GM23248 (cell line): Measurements from ENCODE around the gene TRMT44. TPM values are rescaled to one million over a fixed set of nuclear protein-coding genes. Genes with fewer than 3 reads are reported as not detected.
"Not testable (repeated sequence)": the region's sequence is repeated elsewhere in the genome, so short reads cannot be mapped to it uniquely, and the experiment has no call there.

Experiments
- DNase-seq: peaks from one replicate; pipeline ENCODE4 v3.0.0-alpha.2; 2015
- H2AFZ ChIP-seq: fragments of 200-600 bp; sonication (generic); 2 replicates; pipeline ENCODE4 v1.6.1; 2016; ENCODE audit warnings: antibody characterized with exemption
- H3F3A ChIP-seq: fragments of 200-600 bp; sonication (generic); 2 replicates; pipeline ENCODE4 v1.6.1; 2016; ENCODE audit warnings: mild to moderate bottlenecking, antibody characterized with exemption, mixed run types; ENCODE audit not compliant: insufficient read depth
- H3K27ac ChIP-seq: fragments of 200-600 bp; sonication (generic); 2 replicates; pipeline ENCODE4 v1.5.1; 2016; ENCODE audit warnings: mild to moderate bottlenecking
- H3K27me3 ChIP-seq: fragments of 200-600 bp; sonication (generic); replicated peaks from 2 replicates; pipeline ENCODE4 v1.6.1; 2016; ENCODE audit warnings: mild to moderate bottlenecking; ENCODE audit not compliant: insufficient read depth
- H3K36me3 ChIP-seq: fragments of 200-600 bp; sonication (generic); 2 replicates; pipeline ENCODE4 v1.6.1; 2016; ENCODE audit warnings: low read depth, mild to moderate bottlenecking
- H3K4me1 ChIP-seq: fragments of 200-600 bp; sonication (generic); 2 replicates; pipeline ENCODE4 v1.6.1; 2016; ENCODE audit warnings: mild to moderate bottlenecking; ENCODE audit not compliant: insufficient read depth
- H3K4me2 ChIP-seq: fragments of 200-600 bp; sonication (generic); one replicate; pipeline ENCODE4 v1.6.1; 2016; ENCODE audit warnings: mild to moderate bottlenecking; ENCODE audit not compliant: unreplicated experiment
- H3K4me3 ChIP-seq: fragments of 200-600 bp; sonication (generic); 2 replicates; pipeline ENCODE4 v1.5.1; 2016; ENCODE audit warnings: mild to moderate bottlenecking
- H3K79me2 ChIP-seq: fragments of 200-600 bp; sonication (generic); 2 replicates; pipeline ENCODE4 v1.6.1; 2016; ENCODE audit warnings: mild to moderate bottlenecking; ENCODE audit not compliant: insufficient read depth
- H3K9ac ChIP-seq: fragments of 200-600 bp; sonication (generic); 2 replicates; pipeline ENCODE4 v1.6.1; 2016; ENCODE audit warnings: mild to moderate bottlenecking
- H3K9me2 ChIP-seq: fragments of 200-600 bp; sonication (generic); 2 replicates; pipeline ENCODE4 v1.6.1; 2016; ENCODE audit warnings: mixed run types, mild to moderate bottlenecking, moderate library complexity; ENCODE audit not compliant: insufficient read depth
- H3K9me3 ChIP-seq: fragments of 200-600 bp; sonication (generic); one replicate; pipeline ENCODE4 v1.6.1; 2017; ENCODE audit warnings: low read depth
- H4K20me1 ChIP-seq: fragments of 200-600 bp; sonication (generic); 2 replicates; pipeline ENCODE4 v1.6.0; 2016; ENCODE audit not compliant: insufficient read depth
- EZH2 ChIP-seq: fragments of 200-600 bp; sonication (generic); IDR thresholded peaks from 2 replicates; pipeline ENCODE4 v1.6.1; 2018; ENCODE audit warnings: antibody characterized with exemption, mild to moderate bottlenecking; ENCODE audit not compliant: insufficient read depth, poor library complexity, severe bottlenecking
- EZH2phosphoT487 ChIP-seq: fragments of 200-600 bp; sonication (generic); IDR thresholded peaks from 2 replicates; pipeline ENCODE4 v1.6.1; 2018; ENCODE audit warnings: antibody characterized with exemption, moderate library complexity, mild to moderate bottlenecking, low read depth; ENCODE audit not compliant: insufficient read depth
- WGBS, 2 experiments: methylation state at CpG; one replicate each; pipeline ENCODE4 v1.1.6; 2015 to 2017; ENCODE audit warnings: low lambda C conversion rate in 2 of 2, low coverage in 1 of 2; ENCODE audit errors: missing lambda C conversion rate in 2 of 2; 5-methylcytosine and 5-hydroxymethylcytosine counted together
- in situ Hi-C: fragments of 300-500 bp; cut with MboI; formaldehyde crosslinking; loops from 2 replicates; pipeline ENCODE4 v1.15.0; 2020
- polyA plus RNA-seq: library from polyadenylated mRNA; unstranded; fragments of >200 nt; fragmentation: Nextera tagmentation; extraction: Ambion mirVana; gene quantifications from 2 replicates; pipeline ENCODE4 v1.2.1, GENCODE V29; 2016
- total RNA-seq: library from RNA; depleted of rRNA; stranded (reverse); fragments of >200 nt; shearing (Covaris generic); gene quantifications from 2 replicates; pipeline ENCODE4 v1.2.3, GENCODE V29; 2014

Gene TRMT44
- total and polyA plus RNA-seq, 2 experiments from 2014 or later: 4.1 to 12.0 TPM

GRCh38 chr4:8403976-8404375 lies 36.6 kb upstream of the TRMT44 start:
- Histone ChIP-seq H3K27ac (no peak overlapping the region), H3K4me3 (no peak overlapping the region), H3F3A (no peaks in the 10 kb centered on the region), H3K9me3 (no peaks in the 10 kb centered on the region), H3K4me1 (no peaks in the 10 kb centered on the region), H2AFZ (no peak overlapping the region), H3K36me3 (0 out of 2 replicates have a peak, but pooled peaks cover 5% of the 10 kb centered on the region), H3K9ac (no peak overlapping the region), H4K20me1 (no peaks in the 10 kb centered on the region), H3K27me3 (no peaks in the 10 kb centered on the region), H3K79me2 (no peaks in the 10 kb centered on the region), H3K9me2 (no peaks in the 10 kb centered on the region), H3K4me2 (no peak overlapping the region)
- WGBS, 2 experiments: 87 to 89% methylated on average over 13 of the region's 13 CpGs
- TF ChIP-seq EZH2 (no peak), EZH2phosphoT487 (no peak)
- in situ Hi-C loops: loop anchor here (5.0 kb wide), 1 partner anchor 157 kb away; no protein-coding TSS in a partner anchor
- DNase-seq: no peak

GRCh38 chr4:8404791-8405515 lies 35.6 kb upstream of the TRMT44 start:
- in situ Hi-C loops: loop anchor here (5.0 kb wide), 1 partner anchor 158 kb away; no protein-coding TSS in a partner anchor
- 0 out of 2 replicates have a peak, but pooled peaks cover under 1% of the 10 kb centered on the region for H3F3A ChIP-seq

GRCh38 chr4:8405516-8405875 lies 35.1 kb upstream of the TRMT44 start:
- Histone ChIP-seq H3K79me2 (no peaks in the 10 kb centered on the region), H3K4me1 (peaks cover 6% of the 10 kb centered on the region; the same call in 1 of the 2 replicates), H3K4me3 (no peak overlapping the region), H3K36me3 (0 out of 2 replicates have a peak, but pooled peaks cover 5% of the 10 kb centered on the region), H3K27ac (no peak overlapping the region), H3F3A (peaks cover 5% of the 10 kb centered on the region; the same call in 1 of the 2 replicates), H3K9me3 (no peaks in the 10 kb centered on the region), H3K9me2 (no peaks in the 10 kb centered on the region), H2AFZ (no peak overlapping the region), H3K9ac (no peak overlapping the region), H3K4me2 (no peak overlapping the region), H3K27me3 (no peaks in the 10 kb centered on the region), H4K20me1 (no peaks in the 10 kb centered on the region)
- no peak for DNase-seq
- WGBS, 2 experiments: 73 to 79% methylated on average over 9 of the region's 9 CpGs
- no peak for TF ChIP-seq EZH2phosphoT487
- TF ChIP-seq EZH2: no peak
- in situ Hi-C loops: no loop called here

More at GRCh38 chr4:8404791-8405515, 35.6 kb upstream of the TRMT44 start:
- DNase-seq: no peak
- Histone ChIP-seq H3K4me1 (0 out of 2 replicates have a peak, but pooled peaks cover under 1% of the 10 kb centered on the region), H3K9ac (no peak overlapping the region), H3K36me3 (0 out of 2 replicates have a peak, but pooled peaks cover 5% of the 10 kb centered on the region), H3K4me2 (no peak overlapping the region), H2AFZ (no peak overlapping the region), H3K4me3 (no peak overlapping the region), H3K9me2 (no peaks in the 10 kb centered on the region), H4K20me1 (no peaks in the 10 kb centered on the region), H3K79me2 (no peaks in the 10 kb centered on the region), H3K9me3 (no peaks in the 10 kb centered on the region), H3K27me3 (no peaks in the 10 kb centered on the region), H3K27ac (no peak overlapping the region)
- WGBS, 2 experiments: 71 to 75% methylated on average over 14 of the region's 14 CpGs
- no peak for TF ChIP-seq EZH2
- no peak for TF ChIP-seq EZH2phosphoT487

- H3K4me3 ChIP-seq, H3K27ac ChIP-seq, H4K20me1 ChIP-seq, H3K9me2 ChIP-seq, H3K9me3 ChIP-seq, in situ Hi-C loops, H3K9ac ChIP-seq, H3K27me3 ChIP-seq, H2AFZ ChIP-seq, H3F3A ChIP-seq, H3K79me2 ChIP-seq, H3K4me1 ChIP-seq, H3K36me3 ChIP-seq, H3K4me2 ChIP-seq: not testable (repeated sequence)
- DNase-seq: peak; percentile 46
- 51 to 56% methylated on average over 7 of the region's 7 CpGs for WGBS, 2 experiments
Observed at GRCh38 chr4:8406887-8407286, 33.7 kb upstream of the TRMT44 start.
